ENCODE results near the gene TADA2A.

- TF ChIP-seq ARNT (IDR thresholded peaks at IDR 0.05): no peak
- no peak for TF ChIP-seq BHLHE40 (IDR thresholded peaks at IDR 0.05; ENCODE audit: borderline replicate concordance)
- no peak for TF ChIP-seq NFRKB (IDR thresholded peaks at IDR 0.05)
- no peak for TF ChIP-seq FOXK2 (IDR thresholded peaks at IDR 0.05)
- TF ChIP-seq ZNF384 (IDR thresholded peaks at IDR 0.05): no peak
- no peak for TF ChIP-seq TARDBP (IDR thresholded peaks at IDR 0.05)
- TF ChIP-seq SP1 (IDR thresholded peaks at IDR 0.05): no peak
- TF ChIP-seq PKNOX1 (IDR thresholded peaks at IDR 0.05): no peak
- TF ChIP-seq HDGF (IDR thresholded peaks at IDR 0.05; ENCODE audit: borderline replicate concordance): no peak
These were observed 3.7 kb downstream of the TADA2A start for GRCh38 chr17:37410357-37410756.

All from HEK293T (cell line).